ENCODE results near the gene LRP1.

LRP1 gene

DNA sequence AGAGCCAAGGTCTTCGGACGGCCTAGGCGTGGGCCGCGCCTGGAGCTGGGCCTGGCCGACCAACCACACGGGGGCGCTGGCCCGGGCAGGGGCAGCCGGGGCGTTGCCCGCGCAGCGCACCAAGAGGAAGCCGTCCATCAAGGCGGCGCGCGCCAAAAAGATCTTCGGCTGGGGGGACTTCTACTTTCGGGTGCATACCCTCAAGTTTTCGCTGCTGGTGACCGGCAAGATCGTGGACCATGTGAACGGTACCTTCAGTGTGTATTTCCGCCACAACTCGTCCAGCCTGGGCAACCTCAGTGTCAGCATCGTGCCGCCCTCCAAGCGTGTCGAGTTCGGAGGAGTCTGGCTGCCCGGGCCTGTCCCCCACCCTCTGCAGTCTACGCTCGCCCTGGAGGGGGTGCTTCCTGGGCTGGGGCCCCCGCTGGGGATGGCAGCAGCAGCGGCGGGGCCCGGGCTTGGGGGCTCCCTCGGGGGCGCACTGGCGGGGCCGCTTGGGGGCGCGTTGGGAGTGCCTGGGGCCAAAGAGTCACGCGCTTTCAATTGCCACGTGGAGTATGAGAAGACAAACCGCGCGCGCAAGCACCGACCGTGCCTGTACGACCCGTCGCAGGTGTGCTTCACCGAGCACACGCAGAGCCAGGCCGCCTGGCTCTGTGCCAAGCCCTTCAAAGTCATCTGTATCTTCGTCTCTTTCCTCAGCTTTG, 96.8 kb downstream of the LRP1 start:
- no peak for DNase-seq (ENCODE audit: extremely low read depth, low read depth)
- TF ChIP-seq, protein P1, sequence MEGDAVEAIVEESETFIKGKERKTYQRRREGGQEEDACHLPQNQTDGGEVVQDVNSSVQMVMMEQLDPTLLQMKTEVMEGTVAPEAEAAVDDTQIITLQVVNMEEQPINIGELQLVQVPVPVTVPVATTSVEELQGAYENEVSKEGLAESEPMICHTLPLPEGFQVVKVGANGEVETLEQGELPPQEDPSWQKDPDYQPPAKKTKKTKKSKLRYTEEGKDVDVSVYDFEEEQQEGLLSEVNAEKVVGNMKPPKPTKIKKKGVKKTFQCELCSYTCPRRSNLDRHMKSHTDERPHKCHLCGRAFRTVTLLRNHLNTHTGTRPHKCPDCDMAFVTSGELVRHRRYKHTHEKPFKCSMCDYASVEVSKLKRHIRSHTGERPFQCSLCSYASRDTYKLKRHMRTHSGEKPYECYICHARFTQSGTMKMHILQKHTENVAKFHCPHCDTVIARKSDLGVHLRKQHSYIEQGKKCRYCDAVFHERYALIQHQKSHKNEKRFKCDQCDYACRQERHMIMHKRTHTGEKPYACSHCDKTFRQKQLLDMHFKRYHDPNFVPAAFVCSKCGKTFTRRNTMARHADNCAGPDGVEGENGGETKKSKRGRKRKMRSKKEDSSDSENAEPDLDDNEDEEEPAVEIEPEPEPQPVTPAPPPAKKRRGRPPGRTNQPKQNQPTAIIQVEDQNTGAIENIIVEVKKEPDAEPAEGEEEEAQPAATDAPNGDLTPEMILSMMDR (IDR thresholded peaks at IDR 0.05; ENCODE audit: low read depth, low read length, missing control alignments): no peak
- no peak overlapping the region for H3K4me3 ChIP-seq (replicated peaks; ENCODE audit: low read depth, low read length)

DNA sequence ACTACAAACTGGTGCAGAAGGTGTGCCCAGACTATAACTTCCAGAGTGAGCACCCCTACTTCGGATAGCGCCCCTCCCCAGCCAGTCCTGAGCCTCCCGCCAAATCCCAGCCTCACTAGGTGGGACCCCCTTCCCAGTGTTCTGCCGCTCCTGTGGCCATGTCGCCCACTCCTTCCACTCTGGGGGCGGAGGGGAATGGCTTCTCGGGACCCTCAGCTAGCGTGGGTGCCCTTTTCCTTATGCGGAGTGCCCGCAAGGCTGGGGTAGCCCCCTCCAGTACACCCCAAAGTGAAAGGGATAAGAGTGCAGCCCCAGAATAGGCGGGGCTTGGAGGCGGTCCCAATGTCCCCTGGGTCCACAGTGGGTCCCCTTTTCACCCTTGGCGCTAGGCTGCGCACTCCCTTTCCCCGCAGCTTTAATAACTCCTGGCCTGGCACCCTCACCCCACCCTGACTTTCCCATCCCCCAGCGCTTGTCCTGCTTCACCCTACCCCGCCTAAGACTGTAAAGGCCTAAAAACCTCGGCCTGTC, 97.5 kb downstream of the LRP1 start:
- TF ChIP-seq, protein P1 (IDR thresholded peaks at IDR 0.05; ENCODE audit: low read depth, low read length, missing control alignments): no peak
- no peak for DNase-seq (ENCODE audit: extremely low read depth, low read depth)
- no peak overlapping the region for H3K4me3 ChIP-seq (replicated peaks; ENCODE audit: low read depth, low read length)

DNA sequence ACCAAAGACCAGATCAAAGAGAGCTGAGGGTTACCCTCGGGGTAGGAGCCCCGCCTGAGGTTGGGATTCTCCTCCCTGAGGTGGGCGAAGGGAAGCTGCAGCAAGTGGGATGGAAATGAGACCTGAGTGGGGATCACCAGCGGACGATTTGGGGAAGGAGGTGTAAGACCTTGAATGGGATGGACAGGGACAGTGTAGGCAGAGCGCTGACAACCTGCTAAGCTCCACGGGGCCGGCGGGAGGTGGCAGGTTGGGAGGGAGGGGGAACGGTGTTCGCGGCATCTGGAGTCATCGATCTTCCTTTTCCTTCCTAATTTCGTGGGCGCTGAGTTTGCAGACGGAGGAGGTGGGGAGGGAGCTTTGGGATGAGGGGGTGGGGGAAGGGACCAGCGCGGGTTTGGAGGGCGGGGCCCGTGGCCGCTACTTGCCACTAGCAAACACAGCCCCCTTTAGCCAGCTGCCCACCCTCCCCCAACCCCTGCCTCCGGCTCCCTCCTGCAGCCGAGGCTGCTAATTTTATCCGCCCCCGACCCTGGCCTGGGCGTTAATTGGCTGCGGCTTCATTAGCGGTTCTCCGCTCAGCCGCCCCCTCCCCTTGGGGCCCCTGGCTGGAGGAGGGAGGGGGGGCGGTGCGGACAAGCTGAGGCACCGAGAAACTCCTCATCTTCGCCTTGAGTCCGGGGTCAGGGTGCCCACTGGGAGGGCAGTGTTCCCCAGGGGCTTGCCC, 98.5 kb downstream of the LRP1 start:
- DNase-seq (ENCODE audit: extremely low read depth, low read depth): no peak
- TF ChIP-seq, protein P1 (IDR thresholded peaks at IDR 0.05; ENCODE audit: low read depth, low read length, missing control alignments): no peak
- H3K4me3 ChIP-seq (replicated peaks; ENCODE audit: low read depth, low read length): no peak overlapping the region

DNA sequence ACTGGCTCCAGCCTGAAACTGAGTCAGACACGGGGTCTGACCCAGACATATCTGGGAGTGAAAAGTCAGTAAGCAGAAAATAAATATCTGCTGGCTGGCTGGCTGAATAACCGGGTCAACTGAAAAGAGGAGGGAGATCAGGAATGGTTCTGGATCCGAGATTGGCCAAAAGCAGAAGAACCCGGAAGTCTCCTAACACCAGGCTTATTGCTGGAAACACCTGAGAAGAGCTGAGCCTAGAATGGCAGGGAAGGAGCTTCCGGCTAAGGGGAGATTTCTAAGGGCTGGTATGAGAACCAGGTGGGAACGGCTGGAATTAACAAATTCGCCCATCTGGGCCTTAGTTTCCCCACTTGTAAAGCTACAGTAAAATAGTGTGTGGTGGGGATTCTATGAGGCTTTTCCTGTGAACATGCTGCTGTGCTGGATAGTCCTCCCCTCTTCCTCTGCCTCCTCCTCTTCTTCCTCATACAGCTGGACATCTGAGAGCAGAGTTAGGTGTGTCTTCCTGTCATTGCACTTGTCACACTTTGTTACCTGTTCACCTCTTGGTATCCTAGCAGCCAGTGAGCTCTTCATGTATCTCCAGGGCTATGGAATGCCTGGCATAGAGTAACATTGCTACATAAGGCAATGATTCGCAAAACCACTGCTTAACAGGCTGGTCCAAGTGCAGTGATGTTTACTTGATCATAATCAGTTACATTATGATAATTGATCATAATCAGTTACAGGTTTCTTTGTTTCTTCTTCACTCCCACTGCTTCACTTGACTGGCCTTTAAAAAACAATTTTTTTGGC, 99.2 kb downstream of the LRP1 start:
- TF ChIP-seq, protein P1 (IDR thresholded peaks at IDR 0.05; ENCODE audit: low read depth, low read length, missing control alignments): no peak
- H3K4me3 ChIP-seq (replicated peaks; ENCODE audit: low read depth, low read length): no peak overlapping the region
- DNase-seq (ENCODE audit: extremely low read depth, low read depth): no peak

DNA sequence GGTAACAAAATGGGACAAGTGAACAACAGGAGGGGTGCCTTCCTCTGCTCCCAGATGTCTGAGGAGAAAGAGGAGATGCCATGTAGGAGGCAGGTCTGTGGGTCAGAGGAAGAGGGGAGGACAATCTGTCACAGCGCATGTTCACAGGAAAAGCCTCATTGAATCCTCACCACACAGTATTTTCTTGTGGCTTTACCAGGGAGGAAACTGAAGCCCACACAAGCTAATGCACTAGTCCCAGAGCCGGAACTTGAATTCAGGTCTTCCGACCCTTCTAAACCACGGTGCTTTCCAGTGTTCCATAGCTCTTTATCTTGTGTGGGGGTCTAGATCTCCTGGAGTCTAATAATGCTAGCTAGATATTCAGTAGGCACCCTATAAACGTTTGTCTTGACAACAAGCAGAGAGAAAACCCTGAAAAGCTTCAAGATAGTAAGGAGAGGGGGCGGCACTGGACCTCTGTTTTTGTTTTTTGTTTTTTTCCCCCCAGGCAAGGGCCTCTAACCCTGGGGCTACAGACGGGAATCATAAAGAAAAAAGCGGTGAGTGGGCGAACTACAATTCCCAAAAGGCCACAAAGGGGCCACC, 100.9 kb downstream of the LRP1 start:
- TF ChIP-seq, protein P1 (IDR thresholded peaks at IDR 0.05; ENCODE audit: low read depth, low read length, missing control alignments): no peak
- no peak for DNase-seq (ENCODE audit: extremely low read depth, low read depth)
- peak overlapping the region; percentile 99 for H3K4me3 ChIP-seq (replicated peaks; ENCODE audit: low read depth, low read length)

DNA sequence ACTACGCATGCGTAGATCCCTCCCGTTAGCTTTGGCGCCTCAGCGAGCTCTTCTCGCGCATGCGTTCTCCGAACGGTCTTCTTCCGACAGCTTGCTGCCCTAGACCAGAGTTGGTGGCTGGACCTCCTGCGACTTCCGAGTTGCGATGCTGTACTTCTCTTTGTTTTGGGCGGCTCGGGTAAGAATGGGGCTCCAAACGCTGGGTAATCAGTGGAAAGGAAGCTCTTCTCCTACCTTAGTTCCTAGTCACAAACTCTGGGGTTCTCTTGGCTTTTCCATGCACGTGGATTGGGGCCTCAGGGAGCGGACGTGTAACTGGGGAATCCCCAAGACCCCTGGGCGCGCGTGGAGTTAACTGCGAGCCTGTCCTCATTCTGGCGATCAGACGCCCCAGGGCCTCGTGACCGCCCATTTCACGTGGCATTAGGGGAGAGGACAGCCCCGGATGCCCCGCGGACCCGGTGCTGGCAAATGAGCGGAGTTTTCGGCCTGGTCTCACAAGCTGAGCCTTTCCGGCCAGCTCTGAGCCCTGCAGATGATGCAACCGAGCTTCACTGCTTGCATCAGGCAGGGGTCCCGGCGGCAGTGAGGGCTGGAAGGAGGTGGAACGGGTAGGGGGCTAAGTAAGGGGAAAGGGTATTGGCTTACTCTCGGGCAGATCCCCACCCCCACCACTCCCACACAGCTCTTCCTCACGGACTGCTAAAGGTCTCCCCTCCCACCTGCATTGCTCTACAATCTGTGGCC, 101.5 kb downstream of the LRP1 start, which contains the start of gene SHMT2:
TSS of gene SHMT2 (plus strand) at position 78 of the 747 bp plus-strand sequence. CDS start at position 146, 68 bp downstream.
- H3K4me3 ChIP-seq (replicated peaks; ENCODE audit: low read depth, low read length): peak within 1 kb of the TSS; percentile 99
- peak; percentile 94 for DNase-seq (ENCODE audit: extremely low read depth, low read depth)
- TF ChIP-seq, protein P1 (IDR thresholded peaks at IDR 0.05; ENCODE audit: low read depth, low read length, missing control alignments): no peak
